CD4-positive, alpha-beta T cell treated with Interleukin-17A for 4 hours (primary cell): ENCODE measurements around the gene SYNPO2L.

Experiments used
- DNase-seq: peaks from one replicate; pipeline ENCODE4 v3.0.0-alpha.2; 2020; ENCODE audit warnings: mixed read lengths

The SYNPO2L gene

GRCh38 chr10:73614720-73615119, 41.1 kb downstream of the SYNPO2L start:
- no peak for DNase-seq

DNA sequence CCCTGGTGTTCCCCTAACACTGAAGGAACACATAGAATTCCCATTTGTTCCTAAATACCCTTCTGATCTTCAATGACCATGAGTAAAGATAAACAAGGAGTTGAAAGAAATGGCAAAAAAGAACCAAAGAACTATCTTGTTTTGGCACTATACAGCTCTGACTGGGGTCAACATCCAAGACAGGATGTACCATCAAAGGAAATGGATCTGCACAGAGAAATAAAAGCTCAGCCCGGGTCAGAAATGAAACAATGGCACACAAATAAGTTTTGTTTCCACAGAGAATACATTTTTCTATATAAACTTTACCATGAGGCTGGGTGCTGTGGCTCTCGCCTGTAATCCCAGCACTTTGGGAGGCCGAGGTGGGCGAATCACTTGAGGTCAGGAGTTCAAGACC, 46.7 kb downstream of the SYNPO2L start:
- DNase-seq, result no peak

GRCh38 chr10:73601486-73601921, 54.3 kb downstream of the SYNPO2L start:
- no peak for DNase-seq

GRCh38 chr10:73597346-73597745, 58.5 kb downstream of the SYNPO2L start:
- no peak for DNase-seq
